ENCODE measurements around the gene PEX13. TPM values are rescaled to one million over a fixed set of nuclear protein-coding genes. Genes with fewer than 3 reads are reported as not detected.

Gene PEX13
- polyA plus RNA-seq, 4 donors: 23.6 to 32.4 (median 29.6) TPM

DNA sequence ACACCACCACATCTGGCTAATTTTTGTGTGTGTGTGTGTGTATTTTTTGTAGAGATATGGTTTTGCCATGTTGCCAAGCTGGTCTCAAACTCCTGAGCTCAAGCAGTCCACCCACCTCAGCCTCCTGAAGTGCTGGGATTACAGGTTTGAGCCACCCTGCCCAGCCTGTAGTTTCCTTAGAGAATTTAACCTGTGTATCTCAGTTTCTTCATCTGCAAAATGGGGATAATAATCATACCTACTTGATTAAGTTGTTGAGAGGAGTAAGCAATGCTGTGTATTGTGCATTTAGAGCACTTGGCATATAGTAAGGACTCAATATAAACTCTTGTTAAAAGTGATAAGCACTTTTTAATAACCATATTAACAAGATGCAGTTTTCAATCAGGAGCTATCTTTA, 41.9 kb downstream of the PEX13 start:
- no peak for DNase-seq (ENCODE audit: low read depth in 4 of 4, low spot score in 2 of 4)

DNA sequence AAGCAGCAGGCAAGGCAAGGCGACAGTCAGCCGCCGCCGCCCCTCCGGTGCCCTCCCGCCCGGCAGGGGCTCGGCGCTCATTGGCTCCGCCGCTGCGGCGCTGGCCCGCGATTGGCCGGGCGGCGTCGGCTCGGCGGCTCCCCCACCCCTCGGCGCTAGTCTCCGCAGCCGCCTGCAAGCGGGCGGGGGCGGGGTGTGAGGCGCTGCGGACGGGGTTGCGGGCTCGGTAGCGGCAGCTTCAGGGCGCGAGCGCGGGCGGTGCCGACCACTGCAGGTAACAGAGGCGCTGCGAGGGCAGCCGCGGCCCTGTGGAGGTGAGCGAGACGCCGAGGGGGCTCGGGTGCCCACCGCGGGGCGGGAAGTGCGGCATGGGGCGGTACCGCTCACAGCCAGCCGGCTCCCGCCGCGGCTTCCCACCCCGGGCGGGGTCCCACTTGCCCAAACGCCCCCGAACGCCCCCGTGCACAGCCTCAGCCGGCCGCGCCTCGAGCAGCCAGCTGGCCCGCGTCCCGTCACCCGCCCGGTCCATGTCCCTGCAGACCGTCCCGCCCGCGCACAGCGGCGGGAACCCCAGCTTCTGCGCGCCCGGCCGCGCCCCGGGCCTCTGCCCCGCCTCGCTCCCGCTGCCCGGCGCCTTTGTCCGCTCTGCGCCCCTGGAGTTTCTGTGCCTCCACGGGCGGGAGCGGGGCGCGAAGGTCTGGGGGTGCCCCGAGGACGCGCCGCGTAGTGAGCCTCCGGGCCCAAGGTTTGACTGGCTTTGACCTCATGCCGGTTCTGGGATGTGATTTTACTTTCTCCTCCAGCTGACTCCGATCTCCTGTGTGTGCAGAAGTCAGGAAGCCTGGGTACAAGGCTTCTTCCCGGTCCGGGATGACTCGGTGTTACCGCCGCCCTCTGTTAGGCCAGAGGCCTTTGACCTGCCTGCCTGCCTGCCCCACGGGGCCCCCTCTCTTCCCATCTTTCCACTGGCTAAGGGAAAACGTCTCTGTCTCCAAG, 48.5 kb downstream of the PEX13 start, which contains the start of gene SANBR:
Gene SANBR, plus strand, starts transcription at position 158 of the 996 bp plus-strand sequence. CDS start 4,480 bp downstream, outside the sequence.
- DNase-seq (ENCODE audit: low read depth in 4 of 4, low spot score in 2 of 4): peak; percentile 27 to 75 (median 62)

GRCh38 chr2:61074100-61074499, 56.6 kb downstream of the PEX13 start:
- DNase-seq (ENCODE audit: low read depth in 4 of 4, low spot score in 2 of 4): no peak

DNA sequence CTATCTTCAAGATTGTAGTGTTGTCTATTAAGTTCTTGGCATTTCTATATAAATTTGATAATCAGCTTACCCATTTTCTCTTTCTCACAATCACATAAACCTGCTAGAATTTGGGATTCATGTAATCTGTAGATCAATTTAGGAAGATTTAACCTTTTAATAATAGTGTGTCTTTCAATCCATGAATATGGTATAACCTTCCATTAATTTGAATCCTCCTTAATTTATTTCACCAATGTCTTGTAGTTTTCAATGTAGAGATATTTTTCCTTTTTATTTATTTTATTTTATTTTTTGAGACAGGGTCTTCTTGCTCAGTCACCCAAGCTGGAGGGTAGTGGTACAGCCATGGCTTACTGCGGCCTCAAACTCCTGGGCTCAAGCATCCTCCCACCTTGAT, 68.4 kb downstream of the PEX13 start:
- DNase-seq (ENCODE audit: low read depth in 4 of 4, low spot score in 2 of 4): no peak

DNA sequence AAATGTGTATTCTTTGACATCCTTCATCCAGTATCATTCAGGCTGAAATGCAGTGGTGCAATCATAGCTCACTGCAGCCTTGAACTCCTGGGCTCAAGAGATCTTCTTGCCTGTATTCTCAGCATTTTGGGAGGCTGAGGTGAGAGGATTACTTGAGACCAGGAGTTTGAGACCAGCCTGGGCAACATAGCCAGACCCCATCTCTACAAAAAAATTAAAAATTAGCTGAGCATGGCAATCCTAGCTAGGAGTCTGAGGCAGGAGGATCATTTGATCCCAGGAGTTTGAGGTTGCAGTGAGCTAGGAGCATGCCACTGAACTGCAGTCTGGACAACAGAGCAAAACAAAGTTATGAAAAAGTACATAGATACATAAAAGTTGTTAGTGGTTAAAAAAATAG, 72.3 kb downstream of the PEX13 start:
- DNase-seq (ENCODE audit: low read depth in 4 of 4, low spot score in 2 of 4): no peak

DNA sequence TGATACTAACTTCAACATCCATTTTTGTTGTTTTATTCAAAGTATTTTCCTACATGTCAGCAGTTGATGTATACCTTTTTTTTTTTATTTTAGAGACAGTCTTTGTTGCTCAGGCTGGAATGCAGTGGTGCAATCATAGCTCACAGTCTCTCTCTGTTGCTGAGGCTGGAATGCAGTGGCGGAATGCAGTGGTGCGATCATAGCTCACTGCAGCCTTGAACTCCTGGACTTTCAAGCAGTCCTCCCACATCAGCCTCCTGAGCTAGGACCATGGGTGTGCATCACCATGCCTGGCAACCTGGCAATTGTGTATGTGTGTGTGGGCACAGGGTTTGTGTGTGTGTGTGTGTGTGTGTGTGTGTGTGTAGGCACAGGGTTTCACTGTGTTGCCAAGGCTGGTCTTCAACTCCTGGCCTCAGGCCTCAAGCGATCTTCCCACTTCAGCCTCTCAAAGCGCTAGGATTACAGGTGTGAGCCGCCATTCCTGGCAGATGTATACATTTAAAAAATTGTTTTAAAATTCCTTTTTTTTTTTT, 72.9 kb downstream of the PEX13 start:
- DNase-seq (ENCODE audit: low read depth in 4 of 4, low spot score in 2 of 4): no peak

- no peak for DNase-seq (ENCODE audit: low read depth in 4 of 4, low spot score in 2 of 4)
Observed at GRCh38 chr2:61091485-61091884, 74.0 kb downstream of the PEX13 start.

GRCh38 chr2:61096438-61096837, 78.9 kb downstream of the PEX13 start:
- DNase-seq (ENCODE audit: low read depth in 4 of 4, low spot score in 2 of 4): no peak

DNA sequence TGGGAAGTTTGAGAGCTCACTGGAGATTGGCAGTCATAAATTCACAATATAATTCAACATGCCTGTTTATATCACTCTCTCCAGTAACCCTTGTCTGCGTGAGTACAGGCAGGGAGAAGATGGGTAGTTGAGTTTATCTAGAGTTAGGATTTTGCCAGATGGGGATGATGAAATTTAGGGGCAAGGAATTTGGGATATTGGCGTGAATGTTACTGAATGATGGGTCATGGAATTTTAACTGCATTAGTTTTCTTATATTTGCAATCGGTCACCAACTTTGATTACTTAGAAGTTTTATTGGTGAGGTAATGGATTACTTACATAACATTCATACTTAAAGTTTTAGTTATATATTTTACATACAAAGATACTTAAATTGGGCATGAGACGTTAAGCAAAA, 83.3 kb downstream of the PEX13 start:
- no peak for DNase-seq (ENCODE audit: low read depth in 4 of 4, low spot score in 2 of 4)

Other genes starting within 250 kb of the PEX13 start
- 1 to 10 TPM; 6.0 to 9.3 (median 8.0) TPM for gene REL, start 136.1 kb upstream of the PEX13 start, polyA plus RNA-seq (ENCODE audit: insufficient read length in 4 of 4)
- 10 to 100 TPM in 3 of 4 donors, 1 to 10 TPM in 1; 9.8 to 12.1 (median 10.4) TPM for gene PUS10, start 535 bp downstream of the PEX13 start, polyA plus RNA-seq (ENCODE audit: insufficient read length in 4 of 4)
- gene SANBR, start 48.2 kb downstream of the PEX13 start, polyA plus RNA-seq (ENCODE audit: insufficient read length in 4 of 4): 10 to 100 TPM; 10.6 to 29.2 (median 18.5) TPM
- gene C2orf74, start 144.5 kb downstream of the PEX13 start, polyA plus RNA-seq (ENCODE audit: insufficient read length in 4 of 4): 10 to 100 TPM; 26.5 to 57.8 (median 40.5) TPM